ENCODE data around the gene ADAM33. TPM values are rescaled to one million over a fixed set of nuclear protein-coding genes. Genes with fewer than 3 reads are reported as not detected.

The ADAM33 gene
- total RNA-seq, 1 donor from 2014 or later = 0.53 TPM

GRCh38 chr20:3712279-3712873, 30.6 kb upstream of the ADAM33 start, which contains the start of gene SIGLEC1:
TSS of gene SIGLEC1 (minus strand) at chr20:3712600. CDS start at chr20:3707128, 5,472 bp downstream.
- Histone ChIP-seq H3K36me3 (ENCODE audit: control insufficient read depth, insufficient read depth, low read length) (no peaks in the 10 kb centered on the region), H3K4me3 (ENCODE audit: low read depth, low read length) (no peak within 1 kb of the TSS), H3K27me3 (ENCODE audit: control insufficient read depth, insufficient read depth, low read length) (no peaks in the 10 kb centered on the region)
- no peak for FAIRE-seq
- DNase-seq (ENCODE audit: low read depth) = no peak
- TF ChIP-seq CTCF (IDR thresholded peaks at IDR 0.05; ENCODE audit: insufficient read depth, low read length, severe bottlenecking) = no peak

DNA sequence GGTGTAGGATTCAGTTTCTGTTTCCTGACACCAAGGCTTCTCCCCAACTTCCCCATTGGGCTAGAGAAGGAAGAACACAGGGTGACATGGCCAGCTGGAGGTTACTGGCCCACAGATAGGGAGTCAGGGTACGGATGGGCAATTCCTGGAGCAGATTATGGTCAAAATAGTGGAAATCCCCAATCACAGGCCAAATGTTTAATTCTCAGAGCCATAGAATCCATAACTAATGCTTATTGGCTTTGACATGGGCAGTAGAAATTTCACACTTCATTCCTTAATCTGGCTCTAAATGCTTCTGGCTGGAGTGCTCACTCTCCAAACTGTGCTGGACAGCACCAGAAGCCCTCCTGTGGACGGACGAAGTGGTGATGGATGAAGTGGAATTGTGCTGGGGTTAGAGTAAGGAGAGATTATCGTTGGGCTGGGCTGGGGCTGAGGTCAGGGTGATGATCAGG, 29.7 kb upstream of the ADAM33 start:
- FAIRE-seq = peak; percentile 13
- no peak for DNase-seq (ENCODE audit: low read depth)
- no peak overlapping the region for H3K4me3 ChIP-seq (ENCODE audit: low read depth, low read length)
- H3K27me3 ChIP-seq (ENCODE audit: control insufficient read depth, insufficient read depth, low read length) = no peaks in the 10 kb centered on the region
- no peak for TF ChIP-seq CTCF (IDR thresholded peaks at IDR 0.05; ENCODE audit: insufficient read depth, low read length, severe bottlenecking)
- no peaks in the 10 kb centered on the region for H3K36me3 ChIP-seq (ENCODE audit: control insufficient read depth, insufficient read depth, low read length)

GRCh38 chr20:3710703-3711483, 29.1 kb upstream of the ADAM33 start:
- no peaks in the 10 kb centered on the region for H3K36me3 ChIP-seq (ENCODE audit: control insufficient read depth, insufficient read depth, low read length)
- FAIRE-seq = no peak
- no peak for DNase-seq (ENCODE audit: low read depth)
- H3K27me3 ChIP-seq (ENCODE audit: control insufficient read depth, insufficient read depth, low read length) = no peaks in the 10 kb centered on the region
- H3K4me3 ChIP-seq (ENCODE audit: low read depth, low read length) = no peak overlapping the region
- TF ChIP-seq CTCF (IDR thresholded peaks at IDR 0.05; ENCODE audit: insufficient read depth, low read length, severe bottlenecking) = peak; percentile 88

DNA sequence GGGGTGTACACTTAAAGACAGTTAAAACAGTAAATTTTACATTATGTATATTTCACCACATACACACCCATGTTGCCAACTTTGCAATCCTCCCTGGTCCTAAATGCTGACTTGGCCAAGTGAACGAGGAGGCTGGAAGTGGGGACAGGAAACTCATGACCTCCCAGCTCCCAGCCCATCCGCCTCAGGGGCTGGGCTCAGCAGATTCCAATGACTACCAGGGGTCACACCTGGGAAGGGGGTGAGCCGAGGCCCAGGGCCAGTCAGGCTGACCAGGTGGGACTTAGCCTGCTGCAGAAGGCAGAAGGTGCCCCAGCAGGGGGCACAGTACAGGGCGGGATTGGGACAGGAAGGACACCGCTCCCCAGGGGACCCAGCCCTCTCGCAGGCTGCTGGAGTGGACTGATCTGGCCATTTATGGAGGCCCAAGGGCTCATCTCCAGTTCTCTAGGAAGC, 28.2 kb upstream of the ADAM33 start:
- TF ChIP-seq CTCF (IDR thresholded peaks at IDR 0.05; ENCODE audit: insufficient read depth, low read length, severe bottlenecking) = no peak
- FAIRE-seq = no peak

GRCh38 chr20:3707508-3707899, 25.7 kb upstream of the ADAM33 start:
- no peak for FAIRE-seq
- no peaks in the 10 kb centered on the region for H3K27me3 ChIP-seq (ENCODE audit: control insufficient read depth, insufficient read depth, low read length)
- no peak overlapping the region for H3K4me3 ChIP-seq (ENCODE audit: low read depth, low read length)
- H3K36me3 ChIP-seq (ENCODE audit: control insufficient read depth, insufficient read depth, low read length) = no peaks in the 10 kb centered on the region
- DNase-seq (ENCODE audit: low read depth) = no peak
- no peak for TF ChIP-seq CTCF (IDR thresholded peaks at IDR 0.05; ENCODE audit: insufficient read depth, low read length, severe bottlenecking)

More for the DNA sequence above, 28.2 kb upstream of the ADAM33 start:
- DNase-seq (ENCODE audit: low read depth) = no peak
- no peak overlapping the region for H3K4me3 ChIP-seq (ENCODE audit: low read depth, low read length)
- no peaks in the 10 kb centered on the region for H3K36me3 ChIP-seq (ENCODE audit: control insufficient read depth, insufficient read depth, low read length)
- no peaks in the 10 kb centered on the region for H3K27me3 ChIP-seq (ENCODE audit: control insufficient read depth, insufficient read depth, low read length)

All from bronchial epithelial cell (primary cell).